ENCODE measurements around the gene ADAMTS13.

ADAMTS13 gene

GRCh38 chr9:133452562-133452961 is 30.4 kb downstream of the ADAMTS13 start:
- no peak for DNase-seq (ENCODE audit: low read depth)
- TF ChIP-seq CTCF (IDR thresholded peaks at IDR 0.05; ENCODE audit: insufficient read depth, low read depth, low read length, missing control alignments) = no peak
- no peak overlapping the region for H3K4me3 ChIP-seq (ENCODE audit: low read depth, low read length)

- no peak for DNase-seq (ENCODE audit: low read depth)
- H3K4me3 ChIP-seq (ENCODE audit: low read depth, low read length) = no peak overlapping the region
- no peak for TF ChIP-seq CTCF (IDR thresholded peaks at IDR 0.05; ENCODE audit: insufficient read depth, low read depth, low read length, missing control alignments)
Observed at GRCh38 chr9:133453651-133454050, 31.5 kb downstream of the ADAMTS13 start.

- H3K4me3 ChIP-seq (ENCODE audit: low read depth, low read length) = no peak overlapping the region
- DNase-seq (ENCODE audit: low read depth) = no peak
- TF ChIP-seq CTCF (IDR thresholded peaks at IDR 0.05; ENCODE audit: insufficient read depth, low read depth, low read length, missing control alignments) = no peak
Observed at GRCh38 chr9:133454325-133454724, 32.2 kb downstream of the ADAMTS13 start.

- no peak for DNase-seq (ENCODE audit: low read depth)
- TF ChIP-seq CTCF (IDR thresholded peaks at IDR 0.05; ENCODE audit: insufficient read depth, low read depth, low read length, missing control alignments) = no peak
Observed at GRCh38 chr9:133454943-133455673, 32.9 kb downstream of the ADAMTS13 start.

GRCh38 chr9:133455936-133456335 is 33.8 kb downstream of the ADAMTS13 start:
- no peak overlapping the region for H3K4me3 ChIP-seq (ENCODE audit: low read depth, low read length)

More at GRCh38 chr9:133454943-133455673, 32.9 kb downstream of the ADAMTS13 start:
- no peak overlapping the region for H3K4me3 ChIP-seq (ENCODE audit: low read depth, low read length)

GRCh38 chr9:133456409-133456808 is 34.2 kb downstream of the ADAMTS13 start:
- no peak overlapping the region for H3K4me3 ChIP-seq (ENCODE audit: low read depth, low read length)
- TF ChIP-seq CTCF (IDR thresholded peaks at IDR 0.05; ENCODE audit: insufficient read depth, low read depth, low read length, missing control alignments) = peak; percentile 14
- DNase-seq (ENCODE audit: low read depth) = no peak

More at GRCh38 chr9:133455936-133456335, 33.8 kb downstream of the ADAMTS13 start:
- TF ChIP-seq CTCF (IDR thresholded peaks at IDR 0.05; ENCODE audit: insufficient read depth, low read depth, low read length, missing control alignments) = no peak
- DNase-seq (ENCODE audit: low read depth) = no peak

- H3K4me3 ChIP-seq (ENCODE audit: low read depth, low read length) = no peak overlapping the region
- no peak for TF ChIP-seq CTCF (IDR thresholded peaks at IDR 0.05; ENCODE audit: insufficient read depth, low read depth, low read length, missing control alignments)
- DNase-seq (ENCODE audit: low read depth) = no peak
Observed at GRCh38 chr9:133457233-133457632, 35.1 kb downstream of the ADAMTS13 start.

Measured in GM12865 (cell line).